HL-60 (cell line): Measurements from ENCODE around the gene PSMD4.

Experiments used
- GABPA ChIP-seq: IDR thresholded peaks from 2 replicates; pipeline ENCODE4 v1.6.1; 2012; ENCODE audit warnings: low read depth
- POLR2AphosphoS5 ChIP-seq: IDR thresholded peaks from 2 replicates; pipeline ENCODE4 v1.6.1; 2012; ENCODE audit warnings: low read depth
- SPI1 ChIP-seq: IDR thresholded peaks from 2 replicates; pipeline ENCODE4 v1.6.1; 2012; ENCODE audit warnings: low read depth, mild to moderate bottlenecking, borderline replicate concordance
- TF ChIP-seq, protein P1 (sequence below): IDR thresholded peaks from one replicate; pipeline ENCODE4 v1.5.1; 2011; ENCODE audit warnings: low read length, control low read depth, inconsistent platforms; ENCODE audit not compliant: insufficient read depth
- TF ChIP-seq, protein P2 (sequence below): IDR thresholded peaks from 2 replicates; pipeline ENCODE4 v1.6.1; 2012; ENCODE audit warnings: low read depth; ENCODE audit not compliant: insufficient replicate concordance

DNA sequence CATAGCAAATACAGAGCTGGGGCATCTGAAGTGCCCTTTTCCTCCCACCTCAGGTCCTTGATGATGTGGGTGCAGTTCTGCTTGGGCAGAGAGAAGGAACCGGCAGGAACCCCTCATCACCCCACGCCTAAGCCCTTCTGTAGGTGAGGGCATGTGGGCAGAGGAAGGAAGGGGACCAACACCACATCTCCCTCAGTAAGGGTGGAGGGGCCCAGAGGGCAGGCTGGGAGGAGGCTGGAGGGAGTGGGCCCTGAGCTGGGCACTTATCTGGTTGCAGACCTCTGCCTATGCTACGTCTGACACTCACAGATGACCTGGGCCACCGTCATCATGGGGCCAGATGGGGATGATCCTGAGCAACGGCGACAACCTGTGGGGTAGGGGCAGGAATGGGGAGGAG is 38.6 kb downstream of the PSMD4 start:
- TF ChIP-seq, protein P1, sequence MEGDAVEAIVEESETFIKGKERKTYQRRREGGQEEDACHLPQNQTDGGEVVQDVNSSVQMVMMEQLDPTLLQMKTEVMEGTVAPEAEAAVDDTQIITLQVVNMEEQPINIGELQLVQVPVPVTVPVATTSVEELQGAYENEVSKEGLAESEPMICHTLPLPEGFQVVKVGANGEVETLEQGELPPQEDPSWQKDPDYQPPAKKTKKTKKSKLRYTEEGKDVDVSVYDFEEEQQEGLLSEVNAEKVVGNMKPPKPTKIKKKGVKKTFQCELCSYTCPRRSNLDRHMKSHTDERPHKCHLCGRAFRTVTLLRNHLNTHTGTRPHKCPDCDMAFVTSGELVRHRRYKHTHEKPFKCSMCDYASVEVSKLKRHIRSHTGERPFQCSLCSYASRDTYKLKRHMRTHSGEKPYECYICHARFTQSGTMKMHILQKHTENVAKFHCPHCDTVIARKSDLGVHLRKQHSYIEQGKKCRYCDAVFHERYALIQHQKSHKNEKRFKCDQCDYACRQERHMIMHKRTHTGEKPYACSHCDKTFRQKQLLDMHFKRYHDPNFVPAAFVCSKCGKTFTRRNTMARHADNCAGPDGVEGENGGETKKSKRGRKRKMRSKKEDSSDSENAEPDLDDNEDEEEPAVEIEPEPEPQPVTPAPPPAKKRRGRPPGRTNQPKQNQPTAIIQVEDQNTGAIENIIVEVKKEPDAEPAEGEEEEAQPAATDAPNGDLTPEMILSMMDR, result no peak
- TF ChIP-seq, protein P2, sequence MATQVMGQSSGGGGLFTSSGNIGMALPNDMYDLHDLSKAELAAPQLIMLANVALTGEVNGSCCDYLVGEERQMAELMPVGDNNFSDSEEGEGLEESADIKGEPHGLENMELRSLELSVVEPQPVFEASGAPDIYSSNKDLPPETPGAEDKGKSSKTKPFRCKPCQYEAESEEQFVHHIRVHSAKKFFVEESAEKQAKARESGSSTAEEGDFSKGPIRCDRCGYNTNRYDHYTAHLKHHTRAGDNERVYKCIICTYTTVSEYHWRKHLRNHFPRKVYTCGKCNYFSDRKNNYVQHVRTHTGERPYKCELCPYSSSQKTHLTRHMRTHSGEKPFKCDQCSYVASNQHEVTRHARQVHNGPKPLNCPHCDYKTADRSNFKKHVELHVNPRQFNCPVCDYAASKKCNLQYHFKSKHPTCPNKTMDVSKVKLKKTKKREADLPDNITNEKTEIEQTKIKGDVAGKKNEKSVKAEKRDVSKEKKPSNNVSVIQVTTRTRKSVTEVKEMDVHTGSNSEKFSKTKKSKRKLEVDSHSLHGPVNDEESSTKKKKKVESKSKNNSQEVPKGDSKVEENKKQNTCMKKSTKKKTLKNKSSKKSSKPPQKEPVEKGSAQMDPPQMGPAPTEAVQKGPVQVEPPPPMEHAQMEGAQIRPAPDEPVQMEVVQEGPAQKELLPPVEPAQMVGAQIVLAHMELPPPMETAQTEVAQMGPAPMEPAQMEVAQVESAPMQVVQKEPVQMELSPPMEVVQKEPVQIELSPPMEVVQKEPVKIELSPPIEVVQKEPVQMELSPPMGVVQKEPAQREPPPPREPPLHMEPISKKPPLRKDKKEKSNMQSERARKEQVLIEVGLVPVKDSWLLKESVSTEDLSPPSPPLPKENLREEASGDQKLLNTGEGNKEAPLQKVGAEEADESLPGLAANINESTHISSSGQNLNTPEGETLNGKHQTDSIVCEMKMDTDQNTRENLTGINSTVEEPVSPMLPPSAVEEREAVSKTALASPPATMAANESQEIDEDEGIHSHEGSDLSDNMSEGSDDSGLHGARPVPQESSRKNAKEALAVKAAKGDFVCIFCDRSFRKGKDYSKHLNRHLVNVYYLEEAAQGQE, result no peak
- TF ChIP-seq GABPA, result no peak
- no peak for TF ChIP-seq SPI1
- TF ChIP-seq POLR2AphosphoS5, result no peak
